NCI-H2227 (cell line): ENCODE measurements around the gene BTBD6.

Experiments used
- DNase-seq: peaks from one replicate; lab custom pipeline; 2025; ENCODE audit not compliant: unreplicated experiment; lab: John Stamatoyannopoulos, UW

The BTBD6 gene

GRCh38 chr14:105229099-105229655 lies 19.2 kb upstream of the BTBD6 start:
- no peak for DNase-seq

- no peak for DNase-seq
Measured at GRCh38 chr14:105240811-105241576, 7.3 kb upstream of the BTBD6 start.

- DNase-seq = no peak
Measured at GRCh38 chr14:105241641-105242040, 6.7 kb upstream of the BTBD6 start.

- no peak for DNase-seq
Measured at GRCh38 chr14:105244334-105244733, 4.0 kb upstream of the BTBD6 start.

GRCh38 chr14:105247026-105247425 lies 1.3 kb upstream of the BTBD6 start:
- no peak for DNase-seq

GRCh38 chr14:105247715-105248367 lies 492 bp upstream of the BTBD6 start:
- no peak for DNase-seq

GRCh38 chr14:105249182-105250007 lies 1.1 kb downstream of the BTBD6 start:
- no peak for DNase-seq

- DNase-seq = no peak
Measured at GRCh38 chr14:105250008-105250366, 1.7 kb downstream of the BTBD6 start.

GRCh38 chr14:105250986-105251385 lies 2.7 kb downstream of the BTBD6 start:
- no peak for DNase-seq

GRCh38 chr14:105251920-105252319 lies 3.6 kb downstream of the BTBD6 start:
- DNase-seq = no peak

- no peak for DNase-seq
Measured at GRCh38 chr14:105252552-105253328, 4.4 kb downstream of the BTBD6 start.

GRCh38 chr14:105253329-105253682 lies 5.0 kb downstream of the BTBD6 start:
- no peak for DNase-seq

GRCh38 chr14:105255021-105255507 lies 6.7 kb downstream of the BTBD6 start:
- DNase-seq = no peak

GRCh38 chr14:105256292-105256960 lies 8.1 kb downstream of the BTBD6 start:
- DNase-seq = no peak

- no peak for DNase-seq
Measured at GRCh38 chr14:105257464-105257863, 9.1 kb downstream of the BTBD6 start.

- no peak for DNase-seq
Measured at GRCh38 chr14:105258846-105259245, 10.5 kb downstream of the BTBD6 start.

- no peak for DNase-seq
Measured at GRCh38 chr14:105260959-105261358, 12.6 kb downstream of the BTBD6 start.

- DNase-seq = no peak
Measured at GRCh38 chr14:105261781-105262180, 13.4 kb downstream of the BTBD6 start.

- no peak for DNase-seq
Measured at GRCh38 chr14:105267820-105268548, 19.7 kb downstream of the BTBD6 start.
